ENCODE measurements around the gene IGSF3. TPM values are rescaled to one million over a fixed set of nuclear protein-coding genes. Genes with fewer than 3 reads are reported as not detected.

IGSF3 gene
- total and polyA plus RNA-seq, 2 of the 13 experiments (the other 11 are each of a cell fraction or from before 2014, with no cell fraction given): 0.11 to 0.16 TPM

GRCh38 chr1:116569776-116570357 is 97.7 kb downstream of the IGSF3 start (continued):
- TF ChIP-seq CENPBD1 (CRISPR knock-in tag; IDR thresholded peaks at IDR 0.05; ENCODE audit: borderline replicate concordance, low read depth): no peak
- peak; percentile 9 for TF ChIP-seq HNRNPK (IDR thresholded peaks at IDR 0.05; ENCODE audit: low read depth, low read length, poor library complexity, severe bottlenecking)
- TF ChIP-seq KDM3A (CRISPR knock-in tag; IDR thresholded peaks at IDR 0.05; ENCODE audit: low read depth): 0 out of 2 replicates have a peak, but pooled peaks have one; percentile 15
- peak; percentile 44; the same call in 1 of the 2 replicates for TF ChIP-seq ZNF580 (CRISPR knock-in tag; IDR thresholded peaks at IDR 0.05; ENCODE audit: borderline replicate concordance, low read depth)

DNA sequence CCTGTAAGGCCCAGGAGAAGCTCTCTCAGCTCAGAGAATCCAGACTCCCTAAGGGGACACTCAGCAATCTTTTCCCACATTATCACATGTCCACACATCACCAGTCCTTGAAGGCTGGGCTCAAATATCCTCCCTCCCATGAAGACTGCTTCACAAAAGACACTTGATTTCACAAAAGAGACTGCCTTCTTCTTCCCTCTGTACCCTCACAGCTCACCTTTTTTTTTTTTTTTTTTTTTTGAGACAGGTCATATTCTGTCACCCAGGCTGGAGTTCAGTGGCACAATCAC is 98.2 kb downstream of the IGSF3 start:
- ChIA-PET POLR2A (interaction anchor here (1.6 to 2.0 kb wide), 2 partner anchors 430 to 447 kb away, joined by 3 to 4 read pairs; no protein-coding TSS in a partner anchor), CTCF (ENCODE audit: low intra/inter-chr PET ratio, low total read pairs) (no interaction called here)
- no peaks in the 10 kb centered on the region; the same call in 1 of the 2 replicates for H4K20me1 ChIP-seq (ENCODE audit: insufficient read depth, low read length)
- 0 out of 6 replicates have a peak overlapping the region, but pooled peaks of 1 of the 3 experiments have one; percentile 85 for H3K4me3 ChIP-seq (replicated peaks in 1 of 3; ENCODE audit: insufficient read depth in 1 of 3, low read depth in 2 of 3, low read length in 3 of 3)
- no peaks in the 10 kb centered on the region for H3K36me3 ChIP-seq (replicated peaks in 1 of 2; ENCODE audit: control insufficient read depth in 1 of 2, insufficient read depth in 2 of 2, low read length in 2 of 2)
- peaks cover 2% of the 10 kb centered on the region for H3K79me2 ChIP-seq (ENCODE audit: insufficient read depth, low read length)
- peaks cover 33% of the 10 kb centered on the region for H3K4me1 ChIP-seq (ENCODE audit: insufficient read depth, low read length)
- DNase-seq (ENCODE audit: low spot score) (no peak), FAIRE-seq (no peak), ATAC-seq (no peak)
- H3K9me3 ChIP-seq (ENCODE audit: low read length): no peaks in the 10 kb centered on the region
- no peak overlapping the region for H3K27ac ChIP-seq (ENCODE audit: extremely low read length, insufficient read depth, low read length)
- no TSS peak for BruUV-seq (replicated peaks)
- intact Hi-C loops (cut with micrococcal nuclease; ENCODE audit: unreplicated experiment) (no loop called here), in situ Hi-C loops (cut with HindIII; ENCODE audit: extremely low pct_ligation_motif_present, low pct_unique_long_range_greater_than_20kb) (no loop called here)
- no peak for TF ChIP-seq ZNF468 (CRISPR knock-in tag; IDR thresholded peaks at IDR 0.05)
- no peak for TF ChIP-seq NFKBIZ (CRISPR knock-in tag; IDR thresholded peaks at IDR 0.05)
- TF ChIP-seq HOXA3 (CRISPR knock-in tag; IDR thresholded peaks at IDR 0.05): no peak
- no peak for TF ChIP-seq ZNF496 (CRISPR knock-in tag; IDR thresholded peaks at IDR 0.05; ENCODE audit: insufficient replicate concordance)
- TF ChIP-seq THRA (CRISPR knock-in tag; IDR thresholded peaks at IDR 0.05; ENCODE audit: borderline replicate concordance): no peak
- TF ChIP-seq AHR (CRISPR knock-in tag; IDR thresholded peaks at IDR 0.05): no peak
- no peak for TF ChIP-seq ZNF616 (CRISPR knock-in tag; IDR thresholded peaks at IDR 0.05; ENCODE audit: low read depth)
- TF ChIP-seq RBFOX2 (IDR thresholded peaks at IDR 0.05; ENCODE audit: low read depth, low read length): no peak
- TF ChIP-seq, protein P1, sequence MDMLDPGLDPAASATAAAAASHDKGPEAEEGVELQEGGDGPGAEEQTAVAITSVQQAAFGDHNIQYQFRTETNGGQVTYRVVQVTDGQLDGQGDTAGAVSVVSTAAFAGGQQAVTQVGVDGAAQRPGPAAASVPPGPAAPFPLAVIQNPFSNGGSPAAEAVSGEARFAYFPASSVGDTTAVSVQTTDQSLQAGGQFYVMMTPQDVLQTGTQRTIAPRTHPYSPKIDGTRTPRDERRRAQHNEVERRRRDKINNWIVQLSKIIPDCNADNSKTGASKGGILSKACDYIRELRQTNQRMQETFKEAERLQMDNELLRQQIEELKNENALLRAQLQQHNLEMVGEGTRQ (IDR thresholded peaks at IDR 0.05; ENCODE audit: low read depth, low read length): no peak
- TF ChIP-seq, protein P1 (CRISPR knock-in tag; IDR thresholded peaks at IDR 0.05; ENCODE audit: borderline replicate concordance): no peak
- no peak for TF ChIP-seq ZNF136 (CRISPR knock-in tag; IDR thresholded peaks at IDR 0.05; ENCODE audit: low read depth)
- no peak for TF ChIP-seq ATRX (CRISPR knock-in tag; IDR thresholded peaks at IDR 0.05; ENCODE audit: borderline replicate concordance)
- H3K4me2 ChIP-seq (ENCODE audit: low read depth, low read length): peak overlapping the region; percentile 96
- no peak overlapping the region for H2AFZ ChIP-seq (ENCODE audit: low read length)
- H3K27me3 ChIP-seq (ENCODE audit: control insufficient read depth in 1 of 2, insufficient read depth in 2 of 2, low read length in 2 of 2): peaks cover 0 to 20% of the 10 kb centered on the region in 2 experiments; a peak in 2 of 5 replicates
- H3K9ac ChIP-seq (ENCODE audit: insufficient read depth, low read depth, low read length): no peak overlapping the region
